Adrenal gland (tissue), 12 donors: ENCODE results near the gene MICU1. TPM values are rescaled to one million over a fixed set of nuclear protein-coding genes. Genes with fewer than 3 reads are reported as not detected.

Experiments
- DNase-seq, 7 donors: peaks; one replicate each; pipeline ENCODE4 v3.0.0-alpha.2; 2019 to 2020
- H3K27ac ChIP-seq, 5 donors: fragments of 200-600 bp; sonication (generic) in 4 of 5; 1 replicate in 3 of 5; 2 replicates in 2 of 5; pipeline versions ENCODE4 v1.5.1 to v1.8.0; 2016 to 2020; ENCODE audit warnings: mild to moderate bottlenecking in 1 of 5
- H3K27me3 ChIP-seq: fragments of 200-600 bp; 2 replicates; pipeline ENCODE4 v1.8.0; 2021
- H3K36me3 ChIP-seq, 2 donors: fragments of 200-600 bp; replicated peaks in 1 of 2; 1 replicate in 1 of 2; 2 replicates in 1 of 2; pipeline versions ENCODE4 v1.5.1 to v1.8.0; 2018 to 2022
- H3K4me1 ChIP-seq, 2 donors: fragments of 200-600 bp; replicated peaks in 1 of 2; 1 replicate in 1 of 2; 2 replicates in 1 of 2; pipeline versions ENCODE4 v1.5.1 to v1.8.0; 2018 to 2021
- H3K4me3 ChIP-seq, 4 donors: fragments of 200-600 bp; sonication (generic) in 3 of 4; one replicate each; pipeline ENCODE4 v1.5.1; 2016 to 2018
- H3K9me3 ChIP-seq, 3 donors: fragments of 200-600 bp; sonication (generic) in 1 of 3; replicated peaks in 1 of 3; 1 replicate in 2 of 3; 2 replicates in 1 of 3; pipeline versions ENCODE4 v1.5.1 to v1.8.0; 2016 to 2021
- CTCF ChIP-seq, 6 experiments: fragments of 450-650 bp in 4 of 6; fragments of 200-600 bp in 2 of 6; sonication (generic) in 1 of 6; IDR thresholded peaks; 1 replicate in 5 of 6; 2 replicates in 1 of 6; pipeline versions ENCODE4 v1.5.1 to v1.8.0; 2016 to 2021; ENCODE audit warnings: antibody characterized with exemption in 6 of 6, mild to moderate bottlenecking in 2 of 6, moderate library complexity in 1 of 6
- POLR2A ChIP-seq, 2 donors: fragments of 450-650 bp; IDR thresholded peaks; one replicate each; pipeline ENCODE4 v1.6.1; 2017; ENCODE audit warnings: antibody characterized with exemption in 2 of 2, mild to moderate bottlenecking in 2 of 2, moderate library complexity in 1 of 2
- WGBS, 4 donors: extraction: QIAGEN DNeasy Blood & Tissue Kit in 2 of 4; methylation state at CpG; one replicate each; pipeline versions ENCODE4 v1.1.5 to v1.1.7; 2013 to 2017; 5-methylcytosine and 5-hydroxymethylcytosine counted together
- intact Hi-C, 2 donors: fragments of 100-400 bp; cut with DNase I; formaldehyde crosslinking; loops; one replicate each; pipeline versions ENCODE4 v1.14.1 to v1.15.0; 2022 to 2023
- polyA plus RNA-seq, 3 donors: library from polyadenylated mRNA; stranded (reverse); fragments of 200-250 nt in 2 of 3; fragments of 350-450 nt in 1 of 3; fragmentation: Illumina TruSeq in 1 of 3; extraction: RNeasy Lipid Tissue Mini Kit (QIAGEN cat#74804) in 1 of 3; gene quantifications; one replicate each; pipeline ENCODE4 v1.2.3, GENCODE V29; 2013 to 2014
- total RNA-seq, 9 donors: library from RNA; depleted of rRNA in 4 of 9; stranded (reverse); fragments of >200 nt in 4 of 9; fragments of 120-200 nt in 1 of 9; fragmentation: NEBNext Ultra II Directional in 1 of 9; extraction: Animal tissue kit (Norgen Biotek cat#: 25700) in 1 of 9; gene quantifications; one replicate each; pipeline versions ENCODE4 v1.1.0 to v1.2.4, GENCODE V29; 2013 to 2023
- donor health status: healthy with polysubstance abuse.
- donor health status: Bipolar disorder and iron deficiency.
- donor health status: DM: yes; HTN: yes; CAD: no.
- donor health status: DM: no; HTN: no; CAD: no.
- donor health status: DM: no; HTN: no; CAD: no.
- donor health status: DM: yes; HTN: yes; CAD: no.

MICU1 gene
- total and polyA plus RNA-seq, 12 donors, result 56.5 to 122 (median 90.2) TPM

GRCh38 chr10:72322280-72323058 is 303.4 kb downstream of the MICU1 start:
- peak in 1 of 7 donors; percentile 18 for DNase-seq
- WGBS, 4 donors, result 93 to 100% (median 97%) methylated on average over 1 to 16 of the region's 16 CpGs
- intact Hi-C loops, result loop anchor here in 1 of 2 donors (10.0 kb wide), 1 partner anchor 48 kb away; the partner anchor contains the start of gene DDIT4
- Histone ChIP-seq H3K36me3 (no peaks in the 10 kb centered on the region), H3K27me3 (no peaks in the 10 kb centered on the region), H3K4me3 (no peak overlapping the region), H3K9me3 (no peaks in the 10 kb centered on the region), H3K4me1 (peaks cover 35 to 60% of the 10 kb centered on the region in 2 donors), H3K27ac (peak overlapping the region in 2 of 5 donors; percentile 96 to 98)
- TF ChIP-seq POLR2A (IDR thresholded peaks at IDR 0.05) (no peak), CTCF (IDR thresholded peaks at IDR 0.05) (no peak)

- H3K4me1 ChIP-seq, result peaks cover 38 to 61% of the 10 kb centered on the region in 2 donors
- H3K36me3 ChIP-seq, result no peaks in the 10 kb centered on the region
- no peaks in the 10 kb centered on the region for H3K9me3 ChIP-seq
- intact Hi-C loops, result loop anchor here in 1 of 2 donors (10.0 kb wide), 1 partner anchor 47 kb away; the partner anchor contains the start of gene DDIT4
- H3K27me3 ChIP-seq, result no peaks in the 10 kb centered on the region
- 78 to 93% (median 88%) methylated on average over 3 of the region's 3 CpGs for WGBS, 4 donors
- peak in 1 of 7 donors; percentile 28 for DNase-seq
- H3K4me3 ChIP-seq, result no peak overlapping the region
- peak overlapping the region in 2 of 5 donors; percentile 96 to 98 for H3K27ac ChIP-seq
- TF ChIP-seq CTCF (IDR thresholded peaks at IDR 0.05) (no peak), POLR2A (IDR thresholded peaks at IDR 0.05) (no peak)
Measured at GRCh38 chr10:72322030-72322279, 303.9 kb downstream of the MICU1 start.

GRCh38 chr10:72321248-72322029 is 304.4 kb downstream of the MICU1 start:
- intact Hi-C loops, result loop anchor here in 1 of 2 donors (10.0 kb wide), 1 partner anchor 47 kb away; the partner anchor contains the start of gene DDIT4
- no peak for TF ChIP-seq POLR2A (IDR thresholded peaks at IDR 0.05)
- TF ChIP-seq CTCF (IDR thresholded peaks at IDR 0.05), result no peak
- Histone ChIP-seq H3K4me1 (peaks cover 43 to 66% of the 10 kb centered on the region in 2 donors), H3K27ac (peak overlapping the region; percentile 92 to 98 (median 96)), H3K27me3 (no peaks in the 10 kb centered on the region), H3K4me3 (no peak overlapping the region), H3K9me3 (no peaks in the 10 kb centered on the region), H3K36me3 (no peaks in the 10 kb centered on the region)
- peak in 2 of 7 donors; percentile 42 for DNase-seq
- WGBS, 4 donors, result 67 to 73% (median 68%) methylated on average over 9 to 13 of the region's 13 CpGs

GRCh38 chr10:72320676-72321247 is 305.1 kb downstream of the MICU1 start:
- DNase-seq, result peak; percentile 76 to 94 (median 91)
- Histone ChIP-seq H3K4me3 (no peak overlapping the region), H3K36me3 (no peaks in the 10 kb centered on the region), H3K9me3 (no peaks in the 10 kb centered on the region), H3K27me3 (no peaks in the 10 kb centered on the region), H3K4me1 (peaks cover 50 to 73% of the 10 kb centered on the region in 2 donors), H3K27ac (peak overlapping the region; percentile 92 to 98 (median 96))
- peak; percentile 47 to 88 for TF ChIP-seq POLR2A (IDR thresholded peaks at IDR 0.05)
- peak in 1 of 6 experiments; percentile 24 for TF ChIP-seq CTCF (IDR thresholded peaks at IDR 0.05)
- 4 to 14% (median 10%) methylated on average over 6 to 12 of the region's 12 CpGs for WGBS, 4 donors
- intact Hi-C loops, result loop anchor here in 1 of 2 donors (10.0 kb wide), 1 partner anchor 46 kb away; the partner anchor contains the start of gene DDIT4
